H1 (cell line): ENCODE data around the gene PARP15. TPM values are rescaled to one million over a fixed set of nuclear protein-coding genes. Genes with fewer than 3 reads are reported as not detected.

ENCODE experiments used
- CTCF ChIA-PET: fragments of 300-600 bp; sonication (Branson Sonifier 250); formaldehyde crosslinking; loops from one replicate; lab custom pipeline; 2021; ENCODE audit not compliant: partially characterized antibody; lab: Charles Lee
- POLR2A ChIA-PET: fragments of 300-600 bp; sonication (Branson Sonifier 250); formaldehyde crosslinking; loops from one replicate; lab custom pipeline; 2021; ENCODE audit warnings: inconsistent platforms; ENCODE audit not compliant: partially characterized antibody; lab: Charles Lee
- DNase-seq, 2 experiments: peaks; one replicate each; pipeline versions ENCODE4 v3.0.0 to v3.0.0-alpha.2; 2010 to 2022; ENCODE audit warnings: low spot score in 2 of 2, low read depth in 1 of 2, mixed read lengths in 1 of 2
- FAIRE-seq: peaks from 2 replicates; lab custom pipeline; 2011; peaks lifted over from hg19 to GRCh38; lab: Jason Lieb, UNC
- H2AFZ ChIP-seq: 2 replicates; pipeline ENCODE4 v1.8.1; 2012; ENCODE audit warnings: low read length, inconsistent platforms
- H2AK5ac ChIP-seq: 2 replicates; pipeline ENCODE4 v1.6.1; 2013; ENCODE audit warnings: low read depth, low read length
- H2BK120ac ChIP-seq: replicated peaks from 2 replicates; pipeline ENCODE3; 2013; ENCODE audit warnings: low read depth, low read length, inconsistent platforms
- H2BK12ac ChIP-seq: 2 replicates; pipeline ENCODE4 v1.6.1; 2013; ENCODE audit warnings: low read depth, low read length
- H2BK15ac ChIP-seq: 2 replicates; pipeline ENCODE4 v1.6.1; 2013; ENCODE audit warnings: low read length
- H2BK20ac ChIP-seq: 2 replicates; pipeline ENCODE4 v1.6.1; 2013; ENCODE audit warnings: low read length
- H2BK5ac ChIP-seq: 2 replicates; pipeline ENCODE4 v1.6.1; 2013; ENCODE audit warnings: low read depth, low read length
- H3K14ac ChIP-seq: 2 replicates; pipeline ENCODE4 v1.6.1; 2013; ENCODE audit warnings: inconsistent platforms; ENCODE audit not compliant: insufficient read length
- H3K18ac ChIP-seq: 2 replicates; pipeline ENCODE4 v1.6.1; 2013; ENCODE audit warnings: low read length; ENCODE audit errors: extremely low read depth
- H3K23ac ChIP-seq: 2 replicates; pipeline ENCODE4 v1.6.1; 2013; ENCODE audit warnings: inconsistent platforms; ENCODE audit not compliant: insufficient read length
- H3K23me2 ChIP-seq: 2 replicates; pipeline ENCODE4 v1.6.1; 2013; ENCODE audit warnings: low read depth, low read length
- H3K27ac ChIP-seq: 2 replicates; pipeline ENCODE4 v1.6.1; 2011; ENCODE audit warnings: low read depth, low read length, inconsistent platforms
- H3K27me3 ChIP-seq, 4 experiments: replicated peaks in 1 of 4; 1 replicate in 1 of 4; 2 replicates in 3 of 4; pipeline versions ENCODE4 v1.6.1 to v1.8.1; 2011 to 2013; ENCODE audit warnings: low read length in 3 of 4, mild to moderate bottlenecking in 3 of 4, inconsistent platforms in 2 of 4, mixed read lengths in 2 of 4, moderate library complexity in 1 of 4; ENCODE audit not compliant: control insufficient read depth in 3 of 4, insufficient read depth in 3 of 4; ENCODE audit errors: extremely low read depth in 1 of 4
- H3K36me3 ChIP-seq, 4 experiments: 2 replicates each; pipeline versions ENCODE4 v1.6.1 to v1.8.1; 2011 to 2013; ENCODE audit warnings: mild to moderate bottlenecking in 4 of 4, low read length in 3 of 4, moderate library complexity in 2 of 4, control low read depth in 1 of 4, inconsistent platforms in 1 of 4; ENCODE audit not compliant: insufficient read depth in 4 of 4, control insufficient read depth in 2 of 4
- H3K4ac ChIP-seq: replicated peaks from 2 replicates; pipeline ENCODE3; 2013; ENCODE audit warnings: low read length, low read depth, mixed read lengths, inconsistent platforms; ENCODE audit not compliant: insufficient read length
- H3K4me1 ChIP-seq, 4 experiments: replicated peaks in 1 of 4; 1 replicate in 1 of 4; 2 replicates in 3 of 4; pipeline versions ENCODE4 v1.6.1 to v1.8.1; 2011 to 2013; ENCODE audit warnings: low read length in 3 of 4, inconsistent platforms in 2 of 4, mixed read lengths in 1 of 4; ENCODE audit not compliant: insufficient read depth in 4 of 4, control insufficient read depth in 3 of 4
- H3K4me2 ChIP-seq, 2 experiments: 2 replicates each; pipeline versions ENCODE4 v1.6.1 to v1.8.1; 2011 to 2013; ENCODE audit warnings: low read depth in 2 of 2, low read length in 2 of 2, control low read depth in 1 of 2, inconsistent platforms in 1 of 2, mild to moderate bottlenecking in 1 of 2; ENCODE audit not compliant: insufficient read depth in 1 of 2
- H3K4me3 ChIP-seq, 4 experiments: fragments of 200-600, 300-600 bp in 1 of 4; sonication (generic), shearing (Covaris generic), sonication (Bioruptor Twin) in 1 of 4; 2 replicates each; pipeline versions ENCODE4 v1.5.1 to v1.8.1; 2011 to 2016; ENCODE audit warnings: low read length in 4 of 4, low read depth in 3 of 4, control low read depth in 2 of 4, inconsistent platforms in 2 of 4, mild to moderate bottlenecking in 2 of 4, mixed read lengths in 1 of 4, moderate library complexity in 1 of 4; ENCODE audit not compliant: insufficient read depth in 2 of 4; ENCODE audit errors: extremely low read depth in 1 of 4
- H3K56ac ChIP-seq: replicated peaks from 2 replicates; pipeline ENCODE3; 2013; ENCODE audit warnings: low read depth, mild to moderate bottlenecking, mixed read lengths, low read length, inconsistent platforms; ENCODE audit not compliant: insufficient read length
- H3K79me1 ChIP-seq: 2 replicates; pipeline ENCODE4 v1.6.1; 2013; ENCODE audit warnings: low read depth, low read length, control low read depth
- H3K79me2 ChIP-seq, 2 experiments: 2 replicates each; pipeline versions ENCODE4 v1.6.1 to v1.8.1; 2012 to 2013; ENCODE audit warnings: low read length in 2 of 2, mild to moderate bottlenecking in 2 of 2, inconsistent platforms in 1 of 2; ENCODE audit not compliant: insufficient read depth in 2 of 2, control insufficient read depth in 1 of 2
- H3K9ac ChIP-seq, 4 experiments: replicated peaks in 1 of 4; 1 replicate in 1 of 4; 2 replicates in 3 of 4; pipeline versions ENCODE4 v1.6.1 to v1.8.1; 2011 to 2013; ENCODE audit warnings: low read depth in 3 of 4, low read length in 3 of 4, control low read depth in 2 of 4, mild to moderate bottlenecking in 2 of 4, moderate library complexity in 2 of 4, inconsistent platforms in 1 of 4; ENCODE audit errors: extremely low read depth in 1 of 4
- H3K9me3 ChIP-seq, 2 experiments: 2 replicates each; pipeline versions ENCODE4 v1.6.1 to v1.8.1; 2012 to 2013; ENCODE audit warnings: mild to moderate bottlenecking in 2 of 2, moderate library complexity in 2 of 2, control low read depth in 1 of 2, inconsistent platforms in 1 of 2, low read depth in 1 of 2, low read length in 1 of 2, mixed read lengths in 1 of 2; ENCODE audit not compliant: insufficient read depth in 2 of 2
- H4K20me1 ChIP-seq, 2 experiments: replicated peaks in 1 of 2; 2 replicates each; pipeline versions ENCODE3 to v1.8.1; 2011 to 2013; ENCODE audit warnings: inconsistent platforms in 2 of 2, low read length in 2 of 2, mild to moderate bottlenecking in 1 of 2; ENCODE audit not compliant: insufficient read depth in 2 of 2, control insufficient read depth in 1 of 2
- H4K5ac ChIP-seq: 2 replicates; pipeline ENCODE4 v1.6.1; 2013; ENCODE audit warnings: low read length, low read depth, mixed read lengths, inconsistent platforms; ENCODE audit not compliant: insufficient read length
- H4K8ac ChIP-seq: 2 replicates; pipeline ENCODE4 v1.8.0; 2013; ENCODE audit warnings: mild to moderate bottlenecking, moderate library complexity, low read length, inconsistent platforms; ENCODE audit not compliant: insufficient read depth; ENCODE audit errors: extremely low read depth
- H4K91ac ChIP-seq: replicated peaks from 2 replicates; pipeline ENCODE3; 2013; ENCODE audit warnings: low read length, mixed read lengths, inconsistent platforms; ENCODE audit not compliant: insufficient read length
- CHD1 ChIP-seq: IDR thresholded peaks from 2 replicates; pipeline ENCODE4 v1.6.1; 2012; ENCODE audit warnings: low read depth, low read length, improper control_type of control experiment
- WGBS, 2 experiments: shearing (Covaris generic) in 1 of 2; methylation state at CpG; one replicate each; pipeline versions ENCODE4 v1.1.6 to v1.1.7; 2013 to 2015; ENCODE audit warnings: low lambda C conversion rate in 2 of 2, mixed read lengths in 2 of 2, inconsistent platforms in 1 of 2, low coverage in 1 of 2, missing lambda C conversion rate in 1 of 2; ENCODE audit not compliant: insufficient replicate concordance in 2 of 2, insufficient coverage in 1 of 2, insufficient read length in 1 of 2; ENCODE audit errors: extremely low coverage in 1 of 2, missing lambda C conversion rate in 1 of 2; 5-methylcytosine and 5-hydroxymethylcytosine counted together
- polyA plus RNA-seq, 7 experiments: library from polyadenylated mRNA; depleted of rRNA in 3 of 7; stranded (reverse) in 5 of 7; unstranded in 2 of 7; fragments of >200 nt in 5 of 7; fragments of 200-250 nt in 2 of 7; gene quantifications; 1 replicate in 5 of 7; 2 replicates in 1 of 7; 4 replicates in 1 of 7; pipeline versions ENCODE4 v1.2.1 to v1.2.3, GENCODE V29; 2011 to 2013; ENCODE audit warnings: missing spikeins in 2 of 7, mixed read lengths in 2 of 7
- total RNA-seq: library from RNA; stranded (reverse); fragmentation: NEBNext Ultra II Directional; extraction: Animal tissue kit (Norgen Biotek cat#: 25700); gene quantifications from 2 replicates; pipeline ENCODE4 v1.2.1, GENCODE V29; 2021

Gene PARP15
- total and polyA plus RNA-seq, 2 of the 8 experiments (the other 6 are each of a cell fraction or from before 2014, with no cell fraction given) = 0.37 to 0.45 TPM

- H3K4me3 ChIP-seq = no peak overlapping the region
- H3K4me2 ChIP-seq = no peak overlapping the region
- H3K36me3 ChIP-seq = no peaks in the 10 kb centered on the region
- WGBS, 2 experiments = 86% methylated on average over 2 of the region's 2 CpGs; no CpG with 5 or more reads in 1 of the 2 experiments
- no peaks in the 10 kb centered on the region for H3K23me2 ChIP-seq
- H3K27me3 ChIP-seq = no peaks in the 10 kb centered on the region
- DNase-seq = no peak
- H3K14ac ChIP-seq = no peak overlapping the region
- no peak for TF ChIP-seq CHD1
- no peak overlapping the region for H4K91ac ChIP-seq
- no peak for FAIRE-seq
- no peak overlapping the region for H2AK5ac ChIP-seq
- no peak overlapping the region for H3K9ac ChIP-seq
- no peak overlapping the region for H2BK12ac ChIP-seq
- no peaks in the 10 kb centered on the region for H3K9me3 ChIP-seq
- H3K4me1 ChIP-seq = no peaks in the 10 kb centered on the region
- H3K27ac ChIP-seq = no peak overlapping the region
- H2BK5ac ChIP-seq = no peak overlapping the region
- ChIA-PET POLR2A (no interaction called here), CTCF (interaction anchor here (1.1 kb wide), 1 partner anchor 36 kb away, joined by 4 read pairs; no protein-coding TSS in a partner anchor)
- H3K4ac ChIP-seq = no peak overlapping the region
- H4K8ac ChIP-seq = no peak overlapping the region
- H3K23ac ChIP-seq = no peak overlapping the region
- H2AFZ ChIP-seq = no peak overlapping the region
- H3K56ac ChIP-seq = no peak overlapping the region
- no peak overlapping the region for H4K5ac ChIP-seq
- no peaks in the 10 kb centered on the region for H3K79me1 ChIP-seq
- H4K20me1 ChIP-seq = no peaks in the 10 kb centered on the region
- no peaks in the 10 kb centered on the region for H3K79me2 ChIP-seq
- H2BK20ac ChIP-seq = no peak overlapping the region
- H2BK15ac ChIP-seq = no peak overlapping the region
- no peak overlapping the region for H3K18ac ChIP-seq
- no peak overlapping the region for H2BK120ac ChIP-seq
Observed at GRCh38 chr3:122642935-122643334, 65.5 kb downstream of the PARP15 start.
